IPS DF 19.7 (cell line): Measurements from ENCODE around the gene CIITA.
"Not testable (repeated sequence)": the region's sequence is repeated elsewhere in the genome, so short reads cannot be mapped to it uniquely, and the experiment has no call there.

Experiments
- DNase-seq: peaks from one replicate; pipeline ENCODE4 v3.0.0-alpha.2; 2013; ENCODE audit warnings: low read depth, low spot score

Gene CIITA

DNA sequence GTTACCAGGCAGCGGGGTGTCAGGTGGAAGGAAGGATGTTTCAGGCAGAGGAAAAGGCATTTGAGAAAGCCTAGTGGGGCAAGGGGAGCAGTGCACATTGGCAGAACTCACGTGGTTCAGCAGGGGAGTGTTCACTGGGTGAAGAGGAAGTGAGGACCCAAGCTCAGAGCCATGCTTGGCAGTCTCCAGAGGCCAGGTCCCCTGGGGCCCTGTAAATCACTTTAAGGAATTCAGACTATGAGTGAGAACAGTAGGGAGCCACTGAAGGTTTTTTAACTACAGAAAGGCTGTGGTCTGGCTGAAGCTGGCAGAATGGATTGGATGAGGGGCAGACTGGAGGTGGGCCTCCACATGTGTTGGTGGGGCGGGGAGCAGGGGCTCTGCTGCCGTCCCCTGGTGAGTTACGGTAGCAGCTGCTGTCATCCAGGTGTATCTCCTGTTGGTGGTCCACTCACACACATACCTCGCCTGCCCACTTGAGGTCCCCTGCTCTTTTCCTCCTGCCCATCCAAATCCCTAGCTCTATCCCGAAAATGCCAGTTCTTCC is 72.5 kb downstream of the CIITA start:
- peak; percentile 70 for DNase-seq

GRCh38 chr16:10950393-10950792 is 73.4 kb downstream of the CIITA start:
- DNase-seq, result no peak

- DNase-seq, result no peak
Observed at GRCh38 chr16:10951026-10951425, 74.0 kb downstream of the CIITA start.

DNA sequence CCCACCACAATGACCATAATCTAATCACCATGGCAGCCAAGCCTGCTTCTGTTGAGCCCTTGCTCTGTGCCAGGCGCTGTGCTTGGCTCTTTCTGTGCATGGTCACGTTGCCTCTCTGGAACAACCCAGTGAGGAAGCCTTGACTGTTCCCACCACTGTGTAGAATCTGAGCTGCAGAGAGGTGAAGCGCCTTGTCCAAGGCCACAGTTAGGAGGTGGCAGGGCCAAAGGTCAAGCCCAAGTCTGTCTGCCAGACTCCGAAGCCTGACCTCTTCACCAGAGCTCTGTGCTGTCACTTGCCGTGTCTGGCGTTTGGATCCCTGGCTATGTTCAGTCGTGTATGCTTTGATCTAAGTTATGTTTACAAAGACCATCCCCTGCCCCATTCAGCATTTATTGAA is 77.9 kb downstream of the CIITA start:
- DNase-seq, result no peak

DNA sequence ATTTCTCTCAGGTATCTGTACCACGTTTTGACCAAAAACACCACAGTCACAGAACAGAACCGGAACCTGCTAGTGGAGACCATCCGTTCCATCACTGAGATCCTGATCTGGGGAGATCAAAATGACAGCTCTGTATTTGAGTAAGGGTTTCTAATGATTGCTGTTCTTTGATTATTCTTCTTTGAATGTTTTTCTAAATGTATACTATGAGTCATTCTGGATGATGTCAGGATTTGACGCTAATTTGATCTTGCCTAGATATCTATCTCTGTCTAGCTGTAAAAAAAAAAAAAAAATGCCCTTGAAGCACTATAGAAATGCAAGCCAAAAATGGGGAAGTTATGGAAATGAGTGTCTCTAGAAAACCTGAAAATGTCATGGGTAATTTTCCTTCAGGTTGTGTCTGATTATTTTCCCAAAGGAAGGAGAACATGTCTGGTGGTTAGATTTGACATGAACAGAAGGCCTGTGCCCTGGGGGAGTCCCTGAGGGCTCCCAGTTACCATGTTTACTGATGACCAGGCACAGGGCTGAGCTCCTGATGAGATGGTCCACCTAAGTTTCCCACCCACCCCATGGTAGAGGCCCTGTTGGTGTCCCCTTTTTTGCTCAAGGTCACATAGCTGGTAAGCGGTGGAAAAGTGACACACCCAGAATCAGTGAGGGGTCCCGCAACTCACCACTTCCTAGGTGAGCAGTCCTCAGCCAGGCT is 80.9 kb downstream of the CIITA start:
- DNase-seq, result no peak

DNA sequence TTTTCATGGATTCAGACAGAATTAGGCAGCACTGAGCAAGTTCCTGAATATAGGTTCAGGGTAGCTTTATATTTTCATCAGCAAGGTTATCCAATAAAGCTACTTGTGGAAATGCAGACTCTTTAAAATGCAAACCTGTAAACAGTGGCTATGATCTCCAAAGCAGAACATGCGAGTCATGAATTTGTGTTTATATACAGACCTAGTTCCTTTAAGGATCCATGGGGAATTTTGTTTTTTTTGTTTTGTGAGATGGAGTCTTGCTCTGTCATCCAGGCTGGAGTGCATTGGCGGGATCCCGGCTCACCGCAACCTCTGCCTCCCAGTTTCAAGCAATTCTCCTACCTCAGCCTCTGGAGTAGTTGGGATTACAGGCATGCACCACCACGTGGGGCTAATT is 82.2 kb downstream of the CIITA start:
- DNase-seq, result no peak

DNA sequence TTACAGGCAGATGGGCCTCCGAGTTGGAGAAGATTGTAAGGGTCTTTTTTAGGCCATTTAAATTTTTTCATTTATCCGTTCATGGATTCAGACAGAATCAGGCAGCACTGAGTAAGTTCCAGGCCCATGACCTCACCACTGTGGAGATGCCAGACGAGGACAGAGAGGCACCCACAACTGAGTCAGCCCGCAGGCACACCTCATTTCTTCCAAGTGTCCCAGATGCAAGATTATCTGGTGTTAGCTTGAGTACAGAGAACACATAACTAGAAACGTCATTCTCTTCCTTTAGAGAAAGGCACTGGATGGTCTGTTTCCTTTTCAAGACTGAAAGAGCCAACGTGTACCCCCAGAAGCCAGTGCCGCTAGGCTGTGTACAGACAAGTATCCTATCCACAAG is 84.2 kb downstream of the CIITA start:
- DNase-seq, result no peak

- no peak for DNase-seq
Observed at GRCh38 chr16:10964039-10964890, 87.3 kb downstream of the CIITA start.

DNA sequence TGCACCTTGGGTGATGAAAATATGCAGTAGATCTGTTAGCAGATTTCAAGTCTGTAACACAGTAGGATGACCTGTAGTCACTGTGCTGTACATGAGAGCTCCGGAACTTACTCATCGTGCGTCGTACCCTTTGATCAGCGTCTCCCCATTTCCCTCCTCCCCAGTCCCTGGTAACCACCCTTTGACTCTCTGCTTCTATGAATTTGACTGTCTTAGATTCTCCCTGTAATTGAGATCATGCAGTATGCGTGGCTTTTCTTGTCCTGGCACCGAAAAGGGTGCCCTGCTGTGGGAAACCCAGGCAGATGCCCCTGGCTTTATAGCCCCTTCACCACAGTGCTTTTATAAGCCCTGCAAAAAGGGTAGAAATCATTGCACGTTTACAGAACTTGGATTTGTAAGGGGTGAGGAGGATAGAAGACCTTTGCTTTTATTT is 87.9 kb downstream of the CIITA start:
- DNase-seq, result no peak

GRCh38 chr16:10965440-10966061 is 88.5 kb downstream of the CIITA start:
- no peak for DNase-seq

GRCh38 chr16:10966129-10966528 is 89.1 kb downstream of the CIITA start:
- DNase-seq, result no peak

DNA sequence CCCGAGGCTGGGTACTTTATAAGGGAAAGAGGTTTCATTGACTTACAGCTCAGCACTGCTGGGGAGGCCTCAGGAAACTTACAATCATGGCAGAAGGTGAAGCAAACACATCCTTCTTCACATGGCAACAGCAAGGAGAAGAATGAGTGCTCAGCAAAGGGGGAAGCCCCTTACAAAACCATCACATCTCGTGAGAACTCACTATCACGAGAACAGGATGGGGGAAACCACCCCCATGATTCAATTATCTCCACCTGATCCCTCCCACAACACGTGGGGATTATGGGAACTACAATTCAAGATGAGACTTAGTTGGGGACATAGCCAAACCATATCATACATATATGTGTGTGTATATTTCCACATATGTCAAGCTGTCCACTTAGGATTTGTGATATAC is 89.6 kb downstream of the CIITA start:
- DNase-seq, result not testable (repeated sequence)

DNA sequence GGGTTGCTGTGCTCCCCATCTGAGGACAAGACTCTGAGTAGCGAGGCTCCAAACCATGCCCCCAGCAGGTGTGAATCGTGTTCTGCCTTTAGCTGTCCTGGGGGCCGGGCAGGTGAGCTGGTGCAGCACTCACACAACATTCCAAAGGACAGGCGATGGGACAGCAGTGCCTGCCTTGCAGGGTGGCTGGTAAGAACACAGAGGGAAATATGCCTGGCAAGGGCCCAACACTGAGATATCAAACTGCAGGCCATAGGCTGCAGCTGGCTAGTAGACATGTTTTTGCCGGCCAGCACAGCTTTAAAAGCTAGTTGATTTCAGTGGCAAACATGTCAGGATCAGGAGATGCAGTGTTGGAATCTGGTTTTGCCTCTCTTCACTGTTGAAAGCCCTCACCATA is 91.0 kb downstream of the CIITA start:
- DNase-seq, result no peak

DNA sequence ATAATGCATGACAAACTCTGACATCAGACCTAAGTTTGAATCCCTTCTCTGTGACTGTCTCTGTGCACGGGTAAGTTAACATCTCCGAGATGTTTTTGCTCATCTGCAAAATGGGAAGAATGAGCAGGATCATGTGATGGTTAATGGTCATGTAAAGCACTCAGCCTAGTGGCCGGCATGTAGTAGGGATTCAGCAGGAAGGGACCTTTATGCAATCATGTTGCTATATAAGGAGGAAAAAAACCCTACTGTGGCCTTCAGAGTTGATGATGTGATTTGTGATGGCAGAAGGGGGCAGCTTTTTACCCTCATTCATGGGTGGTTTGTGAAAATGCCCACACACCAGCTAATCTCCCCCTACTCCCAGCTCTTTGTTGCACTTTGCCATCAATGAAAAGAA is 91.5 kb downstream of the CIITA start:
- DNase-seq, result no peak

GRCh38 chr16:10969615-10970014 is 92.6 kb downstream of the CIITA start:
- no peak for DNase-seq

DNA sequence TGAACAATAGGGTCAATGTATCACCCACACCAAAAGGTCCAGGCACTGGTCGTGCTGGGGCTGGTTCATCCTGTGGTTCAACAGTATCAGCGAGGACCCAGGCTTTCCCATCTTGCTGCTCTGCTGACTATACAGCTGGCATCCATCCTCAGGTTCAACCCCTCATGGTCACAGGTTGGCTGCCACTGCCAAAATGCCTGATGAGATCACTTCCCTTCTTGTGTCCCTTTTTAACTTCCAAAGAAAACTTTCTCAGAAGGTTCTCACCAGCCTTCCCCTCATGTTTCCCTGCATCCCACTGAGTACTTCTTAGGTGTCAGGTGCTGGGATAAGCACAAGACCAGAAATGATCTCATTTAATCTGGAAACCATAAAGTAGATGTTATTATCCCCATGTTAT is 93.1 kb downstream of the CIITA start:
- DNase-seq, result no peak

- DNase-seq, result peak; percentile 54
Observed at GRCh38 chr16:10971560-10971961, 94.6 kb downstream of the CIITA start.

GRCh38 chr16:10972108-10972818 is 95.3 kb downstream of the CIITA start:
- no peak for DNase-seq

DNA sequence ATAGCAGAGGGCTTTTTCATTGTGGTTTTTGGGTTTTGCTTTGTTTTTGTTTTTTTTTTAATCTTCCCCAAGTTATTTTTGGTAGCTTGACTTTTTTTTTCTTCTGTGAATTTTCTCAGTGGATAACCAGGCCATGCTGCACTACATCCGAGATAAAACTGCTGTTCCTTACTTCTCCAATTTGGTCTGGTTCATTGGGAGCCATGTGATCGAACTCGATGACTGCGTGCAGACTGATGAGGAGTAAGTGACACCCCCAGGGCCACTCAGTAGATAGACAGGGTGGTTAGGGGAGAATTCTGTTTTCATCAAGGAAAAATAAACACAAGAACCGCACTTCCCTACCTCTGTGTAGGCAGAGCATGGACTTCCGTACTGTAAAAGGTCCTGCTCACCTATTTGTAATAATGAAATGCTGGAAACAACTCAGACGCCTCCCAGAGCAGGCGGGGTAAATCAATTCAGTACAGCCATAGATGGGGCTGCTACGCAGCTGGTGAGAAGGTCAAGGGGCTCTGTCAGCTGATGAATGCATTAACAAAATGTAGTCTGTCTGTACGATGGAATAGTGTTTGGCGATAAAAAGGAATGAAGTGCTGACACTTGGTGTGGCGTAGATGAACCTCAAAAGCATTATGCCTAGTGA is 95.9 kb downstream of the CIITA start:
- DNase-seq, result no peak

- DNase-seq, result no peak
Observed at GRCh38 chr16:10976634-10977033, 99.6 kb downstream of the CIITA start.

- DNase-seq, result no peak
Observed at GRCh38 chr16:10978124-10978523, 101.1 kb downstream of the CIITA start.
